GM12892 (cell line): ENCODE results near the gene RHOV.
A peak's percentile ranks its signal among the peaks of the same experiment; 100 is the strongest.

Experiments
- DNase-seq: peaks from one replicate; pipeline ENCODE4 v3.0.0; 2011; ENCODE audit not compliant: insufficient read length
- FAIRE-seq: peaks from 2 replicates; lab custom pipeline; 2011; peaks lifted over from hg19 to GRCh38; lab: Jason Lieb, UNC
- POLR2A ChIP-seq: IDR thresholded peaks from 2 replicates; pipeline ENCODE4 v1.6.1; 2011; ENCODE audit warnings: low read depth, low read length, control low read depth
- POLR2AphosphoS5 ChIP-seq: IDR thresholded peaks from 2 replicates; pipeline ENCODE4 v1.6.1; 2011; ENCODE audit warnings: low read depth, low read length, control low read depth
- TAF1 ChIP-seq: IDR thresholded peaks from 2 replicates; pipeline ENCODE4 v1.6.1; 2011; ENCODE audit warnings: low read depth, mild to moderate bottlenecking, control low read depth, low read length, borderline replicate concordance

Gene RHOV

DNA sequence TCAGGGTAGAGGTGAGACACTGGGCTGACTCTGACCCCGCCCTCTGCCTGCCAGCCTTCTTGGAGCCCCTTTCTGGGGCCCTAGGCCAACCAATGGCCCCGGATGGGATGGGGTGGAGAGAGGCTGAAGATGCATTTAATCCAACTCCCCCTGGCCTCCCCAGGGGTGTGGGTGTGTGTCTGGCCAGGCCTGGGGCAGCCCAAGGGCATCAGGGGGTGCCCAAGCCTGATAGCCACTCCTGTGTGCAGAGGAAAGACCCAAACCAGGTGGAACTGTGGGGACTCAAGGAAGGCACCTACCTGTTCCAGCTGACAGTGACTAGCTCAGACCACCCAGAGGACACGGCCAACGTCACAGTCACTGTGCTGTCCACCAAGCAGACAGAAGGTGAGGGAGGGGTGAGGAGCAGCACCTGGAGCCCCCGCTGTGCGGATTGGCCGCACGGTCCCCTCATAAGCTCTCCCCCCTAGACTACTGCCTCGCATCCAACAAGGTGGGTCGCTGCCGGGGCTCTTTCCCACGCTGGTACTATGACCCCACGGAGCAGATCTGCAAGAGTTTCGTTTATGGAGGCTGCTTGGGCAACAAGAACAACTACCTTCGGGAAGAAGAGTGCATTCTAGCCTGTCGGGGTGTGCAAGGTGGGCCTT lies 20.7 kb downstream of the RHOV start:
- no peak for FAIRE-seq
- TF ChIP-seq POLR2A = no peak
- no peak for TF ChIP-seq TAF1
- no peak for TF ChIP-seq POLR2AphosphoS5
- DNase-seq = no peak

DNA sequence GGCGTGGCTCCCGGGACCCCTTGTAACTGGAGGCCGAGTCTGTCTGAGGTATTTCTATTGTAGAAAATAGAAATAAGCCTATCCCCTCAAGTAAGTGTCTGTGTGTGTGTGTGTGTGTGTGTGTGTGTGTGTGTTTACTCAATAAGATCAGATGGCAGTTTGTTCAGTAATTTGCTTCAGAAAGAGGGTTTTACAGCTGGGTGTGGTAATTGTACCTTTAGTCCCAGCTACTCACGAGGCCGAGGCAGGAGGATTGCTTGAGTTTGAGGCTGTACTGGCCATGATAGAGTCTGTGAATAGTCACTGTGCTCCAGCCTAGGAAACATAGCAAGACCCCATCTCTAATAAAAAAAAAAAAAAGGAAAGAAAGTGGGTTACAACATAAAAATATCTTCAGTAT lies 21.5 kb downstream of the RHOV start:
- no peak for FAIRE-seq
- DNase-seq = no peak

DNA sequence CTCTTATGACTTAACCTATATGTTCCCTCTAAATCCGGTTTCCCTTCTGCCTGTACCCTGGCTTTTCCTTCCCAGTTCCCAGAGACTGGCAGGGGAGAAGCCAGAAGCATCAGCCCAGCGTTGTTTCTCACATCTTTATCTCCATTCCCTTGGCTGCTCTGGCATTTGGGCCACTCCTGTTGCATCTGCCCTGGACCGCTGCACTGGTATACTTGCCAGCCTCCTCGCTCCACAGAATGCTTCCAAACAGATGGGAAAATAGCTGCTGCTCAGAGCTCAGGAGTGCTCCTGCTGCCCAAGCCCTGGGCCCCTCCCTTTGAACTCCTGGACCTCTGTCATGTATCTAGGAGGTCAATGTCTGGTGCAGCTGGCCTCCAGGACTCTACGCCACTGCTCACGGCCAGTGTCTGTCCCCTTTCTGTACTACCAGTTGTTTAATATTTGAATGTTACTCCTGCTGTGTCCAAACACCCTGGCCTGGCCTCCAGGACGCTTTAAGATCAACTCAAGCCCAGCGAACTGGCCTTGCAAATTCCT lies 23.4 kb downstream of the RHOV start:
- FAIRE-seq = no peak
- DNase-seq = no peak
- TF ChIP-seq POLR2A (no peak), TAF1 (no peak), POLR2AphosphoS5 (no peak)

More for the DNA sequence above, 21.5 kb downstream of the RHOV start:
- TF ChIP-seq POLR2A (no peak), POLR2AphosphoS5 (no peak)

DNA sequence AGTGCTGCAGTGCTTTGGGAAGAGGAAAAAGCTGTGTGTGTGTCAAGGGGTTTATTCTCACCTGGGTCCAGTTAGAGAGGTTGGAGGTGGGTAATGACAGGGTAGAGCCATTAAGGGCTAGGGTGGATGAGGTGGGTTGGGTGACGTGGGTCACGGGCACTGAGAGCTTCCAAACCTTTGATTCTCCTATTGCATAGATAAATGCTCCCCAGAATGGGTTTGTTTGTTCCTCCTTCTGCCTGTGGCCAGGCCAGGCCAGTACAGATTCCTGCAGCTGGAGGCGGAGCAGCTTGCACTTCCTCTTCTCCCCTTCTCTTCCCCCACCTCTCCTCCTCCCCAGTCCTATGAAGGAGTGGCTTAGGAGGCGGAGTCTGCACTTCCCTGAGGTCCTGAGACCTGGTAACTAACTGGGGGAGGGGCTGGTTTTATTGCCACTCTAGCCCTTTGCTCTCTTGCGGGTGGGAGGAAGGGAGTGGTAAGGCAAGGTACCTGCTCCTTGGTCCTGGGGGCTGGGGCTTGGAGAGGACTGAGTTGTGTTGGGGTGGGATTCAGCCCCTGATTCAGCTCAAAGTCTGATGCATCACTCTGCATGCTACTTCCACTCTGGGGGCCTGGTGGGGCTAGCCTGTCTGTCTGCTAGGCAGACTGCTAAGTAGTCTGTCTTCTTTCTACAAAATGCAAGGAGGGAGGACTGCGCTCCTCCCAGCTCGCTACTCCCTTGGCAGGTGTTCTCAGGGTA lies 26.6 kb downstream of the RHOV start:
- TF ChIP-seq TAF1 = 0 out of 2 replicates have a peak, but pooled peaks have one; percentile 15
- TF ChIP-seq POLR2A = no peak
- DNase-seq (no peak), FAIRE-seq (peak; percentile 38)

DNA sequence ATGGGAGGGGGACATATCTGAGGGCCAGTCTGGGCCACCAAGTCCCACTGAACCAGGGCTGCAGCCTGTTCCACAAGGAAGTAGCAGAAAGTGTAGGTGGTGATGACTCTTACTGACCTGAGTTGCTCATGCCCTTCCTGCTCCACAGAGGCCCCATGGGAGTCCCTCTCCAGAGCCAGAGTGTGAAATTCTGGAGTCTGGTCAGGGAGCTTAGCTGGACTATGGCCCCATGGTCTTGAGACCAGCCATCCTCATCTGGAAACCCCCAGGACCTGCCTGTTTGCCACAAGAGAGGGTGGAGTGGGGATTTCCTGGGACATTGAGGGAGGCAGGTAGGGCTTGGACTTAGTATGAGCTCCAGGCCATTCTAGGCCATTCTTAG lies 27.2 kb downstream of the RHOV start:
- peak; percentile 64 for FAIRE-seq
- TF ChIP-seq POLR2A = no peak
- no peak for TF ChIP-seq TAF1
- no peak for TF ChIP-seq POLR2AphosphoS5

DNA sequence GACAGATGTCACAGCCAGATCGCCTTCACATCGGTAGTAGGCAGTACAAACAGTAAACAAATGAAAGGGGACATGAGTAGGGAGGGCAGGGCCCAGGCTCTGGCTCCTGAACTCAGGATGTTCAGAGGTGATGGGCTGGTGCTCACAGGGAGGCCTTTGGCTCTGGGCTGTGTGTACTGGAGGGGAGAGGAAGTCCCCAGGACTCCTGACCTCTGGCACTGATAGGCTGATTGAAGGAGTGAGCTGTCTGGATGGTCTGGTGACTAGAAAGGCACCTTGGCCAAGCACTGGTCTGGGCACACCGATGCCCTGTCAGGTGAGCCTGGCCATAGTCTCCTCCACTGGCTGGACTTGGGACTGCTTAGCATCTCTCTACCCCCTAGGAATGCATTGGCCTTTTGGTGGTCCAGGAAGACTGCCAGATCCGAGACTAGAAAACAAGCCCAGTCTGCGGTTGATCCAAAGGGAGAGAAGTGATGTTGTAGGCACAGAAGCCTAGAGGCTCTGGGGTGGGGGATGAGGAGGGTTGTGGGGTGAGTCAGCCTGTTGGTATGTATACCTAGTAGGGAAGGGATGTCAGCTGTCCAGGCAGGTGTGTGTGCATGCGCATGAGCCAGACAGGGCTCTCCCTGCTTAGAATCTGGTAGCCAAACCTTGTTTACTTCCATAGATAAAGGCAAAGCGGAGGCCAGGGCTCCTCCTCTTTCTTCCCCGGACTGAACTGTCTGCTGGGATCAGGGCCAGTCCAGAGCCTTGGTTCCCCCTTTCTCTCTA lies 28.3 kb downstream of the RHOV start:
- FAIRE-seq = no peak
- no peak for DNase-seq
- no peak for TF ChIP-seq POLR2A
- no peak for TF ChIP-seq POLR2AphosphoS5
- no peak for TF ChIP-seq TAF1

More for the DNA sequence above, 27.2 kb downstream of the RHOV start:
- DNase-seq = no peak

DNA sequence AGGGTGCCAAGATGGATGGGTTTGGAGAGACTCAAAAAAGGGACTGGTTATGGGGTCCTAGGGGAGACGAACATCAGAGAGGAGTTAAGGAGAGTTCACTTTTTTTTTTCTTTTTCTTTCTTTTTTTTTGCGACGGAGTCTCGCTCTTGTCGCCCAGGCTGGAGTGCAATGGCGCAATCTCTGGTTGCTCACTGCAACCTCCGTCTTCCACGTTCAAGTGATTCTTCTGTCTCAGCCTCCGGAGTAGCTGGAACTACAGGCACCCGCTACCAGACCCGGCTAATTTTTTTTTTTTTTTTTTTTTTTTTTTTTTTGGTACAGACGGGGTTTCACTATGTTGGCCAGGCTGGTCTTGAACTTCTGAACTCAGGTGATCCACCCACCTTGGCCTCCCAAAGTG lies 29.0 kb downstream of the RHOV start:
- FAIRE-seq (no peak), DNase-seq (no peak)
- no peak for TF ChIP-seq POLR2A
- TF ChIP-seq TAF1 = no peak
- no peak for TF ChIP-seq POLR2AphosphoS5

DNA sequence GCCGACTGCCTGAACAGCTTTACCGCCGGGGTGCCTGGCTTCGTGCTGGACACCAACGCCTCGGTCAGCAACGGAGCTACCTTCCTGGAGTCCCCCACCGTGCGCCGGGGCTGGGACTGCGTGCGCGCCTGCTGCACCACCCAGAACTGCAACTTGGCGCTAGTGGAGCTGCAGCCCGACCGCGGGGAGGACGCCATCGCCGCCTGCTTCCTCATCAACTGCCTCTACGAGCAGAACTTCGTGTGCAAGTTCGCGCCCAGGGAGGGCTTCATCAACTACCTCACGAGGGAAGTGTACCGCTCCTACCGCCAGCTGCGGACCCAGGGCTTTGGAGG lies 29.4 kb downstream of the RHOV start:
- FAIRE-seq (no peak), DNase-seq (no peak)
- TF ChIP-seq POLR2AphosphoS5 = no peak

DNA sequence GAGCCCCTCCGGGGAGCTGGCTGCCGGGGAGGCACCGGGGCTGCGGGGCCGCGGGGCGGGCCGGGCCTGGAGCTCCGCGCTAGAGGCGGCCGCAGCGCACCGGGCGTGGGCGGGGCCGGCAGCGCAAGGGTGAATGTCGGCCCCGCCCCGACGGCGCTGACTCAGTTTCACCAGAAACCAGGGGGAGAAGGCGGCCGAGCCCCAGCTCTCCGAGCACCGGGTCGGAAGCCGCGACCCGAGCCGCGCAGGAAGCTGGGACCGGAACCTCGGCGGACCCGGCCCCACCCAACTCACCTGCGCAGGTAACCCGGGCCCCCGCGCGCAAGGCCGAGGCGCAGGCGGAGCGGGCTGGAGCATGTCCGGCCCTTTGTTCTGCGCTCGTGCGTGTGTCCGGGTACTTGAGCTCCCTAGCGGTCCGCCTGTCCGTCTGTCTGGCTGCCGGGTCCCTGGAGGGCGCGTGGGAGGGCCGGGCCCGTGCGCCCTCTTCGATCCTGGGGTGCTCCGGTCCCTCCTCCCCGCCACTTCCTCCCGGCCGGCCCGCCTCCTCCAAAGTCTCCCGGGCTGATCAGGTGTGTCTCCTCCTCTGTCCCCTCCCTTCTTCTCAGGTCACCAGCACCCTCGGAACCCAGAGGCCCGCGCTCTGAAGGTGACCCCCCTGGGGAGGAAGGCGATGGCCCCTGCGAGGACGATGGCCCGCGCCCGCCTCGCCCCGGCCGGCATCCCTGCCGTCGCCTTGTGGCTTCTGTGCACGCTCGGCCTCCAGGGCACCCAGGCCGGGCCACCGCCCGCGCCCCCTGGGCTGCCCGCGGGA lies 29.9 kb downstream of the RHOV start, which contains the start of gene SPINT1:
Gene SPINT1, plus strand, starts transcription at position 164 of the 811 bp plus-strand sequence. Its CDS starts 507 bp downstream, at position 671.
- no peak for FAIRE-seq
- TF ChIP-seq POLR2A (no peak), POLR2AphosphoS5 (no peak), TAF1 (no peak)
- DNase-seq = peak; percentile 63

DNA sequence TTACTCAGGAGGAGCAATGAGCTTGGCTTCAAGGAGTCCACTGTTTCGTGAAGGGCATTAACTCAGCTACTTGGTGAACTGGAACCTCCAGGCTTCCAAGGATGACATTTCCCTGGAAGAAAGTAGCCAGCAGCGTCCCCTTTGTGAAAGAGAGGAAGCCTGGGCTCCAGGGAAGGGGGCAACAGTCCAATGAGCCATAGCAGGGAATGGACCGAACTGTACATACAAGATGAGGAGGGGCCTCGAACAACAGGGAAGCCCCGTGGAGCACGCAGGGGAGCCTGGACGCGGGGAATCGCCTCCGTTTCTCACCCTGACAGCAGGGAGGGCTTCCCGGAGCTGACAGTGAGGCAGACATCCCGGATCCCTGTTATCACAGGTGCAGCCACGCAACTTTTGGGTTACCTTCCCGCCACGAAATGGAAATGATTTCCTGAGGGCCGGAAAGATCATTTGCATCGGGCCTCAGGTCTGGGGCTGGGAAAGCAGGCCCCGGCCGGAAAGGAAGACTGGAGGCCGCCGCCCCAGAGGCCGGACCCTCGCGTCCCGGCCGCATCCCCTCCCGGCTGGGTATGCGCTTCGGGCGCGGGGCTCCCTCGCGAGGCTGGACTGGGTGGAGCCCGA lies 30.7 kb downstream of the RHOV start:
- TF ChIP-seq POLR2AphosphoS5 (no peak), POLR2A (no peak), TAF1 (no peak)
- FAIRE-seq = no peak
- DNase-seq = no peak

DNA sequence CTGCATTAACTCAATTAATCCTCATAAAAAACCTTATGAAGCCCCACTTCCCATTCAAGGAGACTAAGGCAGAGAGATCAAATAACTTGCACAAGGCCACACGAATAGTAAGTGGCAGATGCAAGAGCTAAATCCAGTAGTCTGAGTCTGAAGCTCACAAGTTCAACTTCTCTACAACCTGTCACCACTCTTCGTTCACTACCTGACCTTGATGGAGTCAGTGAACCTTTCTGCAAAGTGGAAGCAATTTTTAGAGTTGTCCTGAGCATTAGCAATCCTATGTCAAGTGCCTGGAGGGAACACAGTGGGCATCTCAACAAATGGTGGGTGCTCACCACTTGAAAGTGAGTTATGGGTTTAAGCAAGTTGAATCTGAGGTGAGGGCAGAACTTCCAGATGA lies 32.3 kb downstream of the RHOV start:
- TF ChIP-seq TAF1 = no peak
- no peak for TF ChIP-seq POLR2A
- no peak for TF ChIP-seq POLR2AphosphoS5
- FAIRE-seq (no peak), DNase-seq (no peak)
